T47D (cell line): ENCODE measurements around the gene CEP250.
"Not testable (repeated sequence)": the region's sequence is repeated elsewhere in the genome, so short reads cannot be mapped to it uniquely, and the experiment has no call there.

ENCODE experiments used
- DNase-seq, 2 experiments: peaks; one replicate each; pipeline versions ENCODE4 v3.0.0 to v3.0.0-alpha.2; 2011 to 2012; ENCODE audit warnings: low read depth in 1 of 2, low spot score in 1 of 2
- JUND ChIP-seq: IDR thresholded peaks from 2 replicates; pipeline ENCODE4 v1.6.1; 2012; ENCODE audit warnings: low read depth
- in situ Hi-C: cut with HindIII; loops from 2 replicates; pipeline ENCODE4 v1.10.0; 2016; ENCODE audit warnings: low sequenced_read_pairs, low pct_unique_long_range_greater_than_20kb

Gene CEP250

GRCh38 chr20:35525639-35526038 lies 70.2 kb downstream of the CEP250 start:
- no peak for DNase-seq
- no peak for TF ChIP-seq JUND
- in situ Hi-C loops = no loop called here

DNA sequence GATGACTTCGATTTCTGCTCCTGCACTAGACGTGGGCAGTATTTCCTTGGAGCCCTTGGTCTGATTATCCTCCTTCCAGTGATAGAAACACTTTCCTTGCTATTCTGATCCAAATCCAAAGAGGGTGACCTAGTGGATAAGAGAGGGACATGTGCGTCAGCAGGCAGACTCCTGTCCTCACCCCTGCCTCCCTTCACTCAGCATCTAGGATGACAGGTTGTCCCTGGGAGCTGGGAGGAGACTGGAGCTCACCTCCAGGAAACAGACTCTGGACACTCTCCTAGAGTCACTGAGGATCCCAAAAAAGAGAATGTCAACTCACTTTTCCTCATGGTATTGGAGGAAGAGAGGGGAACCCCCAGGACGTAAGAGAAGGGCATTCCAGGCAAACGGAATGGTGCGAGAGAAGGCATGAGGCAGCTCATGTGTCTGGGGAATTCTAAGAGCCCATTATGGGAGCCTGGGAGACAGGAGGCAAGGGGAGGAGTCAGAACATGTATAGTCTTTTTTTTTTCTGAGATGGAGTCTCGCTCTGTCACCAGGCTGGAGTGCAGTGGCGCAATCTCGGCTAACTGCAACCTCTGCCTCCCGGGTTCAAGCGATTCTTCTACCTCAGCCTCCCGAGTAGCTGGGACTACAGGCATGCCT lies 71.8 kb downstream of the CEP250 start:
- in situ Hi-C loops = no loop called here
- no peak for DNase-seq
- TF ChIP-seq JUND = no peak

DNA sequence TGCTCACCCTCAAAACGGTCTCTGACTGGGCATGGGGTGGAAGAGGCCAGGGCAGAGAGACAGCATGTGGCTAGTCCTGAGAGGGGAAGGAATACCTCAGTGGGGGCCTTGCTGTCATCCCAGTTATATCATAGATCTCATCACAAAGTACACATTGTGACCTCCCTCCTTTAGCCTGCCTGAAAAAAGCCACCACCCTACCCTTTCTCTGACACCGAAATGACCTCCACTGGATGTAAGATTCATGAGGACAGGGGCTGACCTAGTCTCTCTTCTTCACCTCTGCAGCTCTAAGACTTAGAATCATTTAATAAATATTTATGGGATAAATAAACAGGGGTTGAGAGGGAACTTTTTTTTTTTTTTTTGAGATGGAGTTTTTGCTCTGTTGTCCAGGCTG lies 74.2 kb downstream of the CEP250 start, which contains the start of gene C20orf173:
C20orf173 (minus strand) TSS at position 101 of the 400 bp plus-strand sequence. CDS start 279 bp downstream, outside the sequence.
- DNase-seq = no peak
- no peak for TF ChIP-seq JUND
- in situ Hi-C loops = no loop called here

DNA sequence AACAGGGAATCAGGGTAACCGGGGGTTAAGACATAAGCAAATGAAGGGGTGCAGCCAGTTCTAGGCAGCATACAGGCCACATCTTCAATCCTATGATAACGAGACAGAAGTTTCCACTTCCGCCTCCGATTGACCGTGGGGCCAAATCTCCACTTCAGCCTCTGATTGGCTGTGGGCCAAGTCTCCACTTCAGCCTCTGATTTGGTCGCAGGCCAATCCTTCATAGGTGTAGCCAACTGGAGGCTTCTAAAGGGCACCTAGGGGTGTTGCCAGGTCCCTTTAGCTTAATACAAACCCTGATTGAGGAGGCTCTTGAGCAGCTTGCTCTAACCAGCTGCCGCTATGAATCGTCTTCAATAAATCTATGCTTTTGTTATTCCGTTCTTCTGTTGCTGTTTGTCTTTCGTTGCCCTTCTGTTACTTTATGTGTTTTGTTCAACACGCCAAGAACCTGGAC lies 84.4 kb downstream of the CEP250 start:
- in situ Hi-C loops = no loop called here
- no peak for DNase-seq
- no peak for TF ChIP-seq JUND

DNA sequence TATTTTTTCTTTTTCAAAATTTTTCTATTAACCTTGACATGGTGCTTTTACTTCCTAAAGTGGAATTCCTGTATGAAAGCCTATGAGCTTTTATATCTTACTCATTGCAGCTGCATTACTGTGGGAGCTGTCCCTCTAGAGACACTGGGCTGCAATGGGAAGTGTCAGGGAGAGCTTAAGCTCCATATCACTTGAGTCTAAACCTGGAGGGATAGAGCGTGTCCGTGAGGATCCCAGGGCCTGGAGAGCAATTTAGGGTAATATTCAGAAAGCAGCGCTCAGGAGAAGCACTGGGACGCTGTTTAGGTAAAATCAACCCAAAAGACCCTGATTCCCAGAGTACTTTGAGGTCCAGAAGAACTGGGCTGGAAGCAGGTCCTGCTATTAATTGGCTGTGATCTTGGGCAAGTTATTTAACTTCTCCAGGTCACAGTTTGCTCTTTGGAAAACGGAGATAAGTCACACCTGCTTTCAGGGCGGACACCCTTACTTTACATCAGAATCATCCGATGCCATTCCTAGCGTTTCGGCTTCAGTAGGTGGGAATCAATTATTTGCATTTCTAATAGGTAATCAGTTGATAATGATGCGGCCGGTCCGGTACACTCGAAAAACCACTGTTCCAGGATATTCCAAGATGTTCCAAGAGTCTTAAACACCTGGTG lies 85.9 kb downstream of the CEP250 start:
- DNase-seq = no peak
- in situ Hi-C loops = no loop called here

DNA sequence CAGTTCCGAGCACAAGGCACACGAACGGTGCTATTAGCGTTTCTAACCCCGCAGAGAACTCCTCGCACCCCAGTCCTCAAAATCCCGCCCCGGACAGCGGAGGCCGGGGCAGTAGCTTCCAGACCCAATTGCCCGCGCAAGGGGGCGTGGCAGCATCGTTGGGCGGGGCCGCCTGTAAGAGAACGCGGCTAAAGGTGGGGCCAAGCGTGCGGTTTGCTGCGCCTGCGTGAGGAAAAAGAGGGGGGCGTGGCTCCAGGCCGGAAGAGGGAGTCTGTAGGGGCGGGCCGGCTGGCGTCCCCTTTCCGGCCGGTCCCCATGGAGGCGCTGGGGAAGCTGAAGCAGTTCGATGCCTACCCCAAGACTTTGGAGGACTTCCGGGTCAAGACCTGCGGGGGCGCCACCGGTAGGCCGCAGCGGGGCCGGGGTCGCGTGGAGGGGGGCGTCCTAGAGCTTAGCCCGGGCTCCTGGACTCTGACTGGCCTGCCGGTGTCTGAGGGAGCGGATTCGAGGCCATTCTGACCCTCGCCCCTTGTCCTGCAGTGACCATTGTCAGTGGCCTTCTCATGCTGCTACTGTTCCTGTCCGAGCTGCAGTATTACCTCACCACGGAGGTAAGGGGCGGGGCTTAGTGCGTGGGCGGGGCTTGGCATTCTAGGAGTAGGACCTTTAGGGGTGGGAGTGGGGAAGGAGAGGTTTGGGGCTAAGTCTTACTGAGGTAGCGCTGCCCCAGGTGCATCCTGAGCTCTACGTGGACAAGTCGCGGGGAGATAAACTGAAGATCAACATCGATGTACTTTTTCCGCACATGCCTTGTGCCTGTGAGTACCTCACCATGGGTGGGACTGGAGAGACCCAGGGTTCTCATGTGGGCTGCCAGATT lies 86.6 kb downstream of the CEP250 start, which contains the start of gene ERGIC3:
ERGIC3 (plus strand) TSS at position 296 of the 880 bp plus-strand sequence; CDS start at position 316, 20 bp downstream.
- in situ Hi-C loops = no loop called here
- peak; percentile 89 to 98 for DNase-seq
- no peak for TF ChIP-seq JUND

More for the DNA sequence above, 85.9 kb downstream of the CEP250 start:
- no peak for TF ChIP-seq JUND

GRCh38 chr20:35542990-35543389 lies 87.6 kb downstream of the CEP250 start:
- TF ChIP-seq JUND = no peak
- in situ Hi-C loops = no loop called here
- DNase-seq = no peak

GRCh38 chr20:35544436-35544835 lies 89.0 kb downstream of the CEP250 start:
- DNase-seq = no peak
- no peak for TF ChIP-seq JUND
- in situ Hi-C loops = no loop called here

GRCh38 chr20:35544941-35545340 lies 89.5 kb downstream of the CEP250 start:
- DNase-seq, in situ Hi-C loops: not testable (repeated sequence)

DNA sequence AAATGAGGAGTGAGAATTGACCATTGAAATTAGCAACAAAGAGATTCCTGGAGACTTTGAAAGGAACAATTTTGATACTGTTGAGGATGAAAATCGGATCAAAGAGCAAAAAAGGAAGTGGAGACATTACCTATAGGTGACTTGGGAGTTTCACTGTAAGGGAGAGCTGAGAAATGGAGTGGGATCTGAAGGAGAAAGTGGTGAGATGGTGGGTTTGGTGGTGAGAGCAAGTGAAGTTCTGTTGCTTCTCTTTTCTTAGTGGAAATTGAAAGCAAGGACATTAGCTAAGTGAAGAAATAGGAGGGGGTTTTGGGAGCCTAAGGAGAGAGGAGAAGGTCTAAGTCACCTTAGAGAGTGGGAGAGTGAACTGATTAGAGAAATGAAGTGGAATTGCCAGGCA lies 90.7 kb downstream of the CEP250 start:
- in situ Hi-C loops = no loop called here
- no peak for TF ChIP-seq JUND
- DNase-seq = no peak

DNA sequence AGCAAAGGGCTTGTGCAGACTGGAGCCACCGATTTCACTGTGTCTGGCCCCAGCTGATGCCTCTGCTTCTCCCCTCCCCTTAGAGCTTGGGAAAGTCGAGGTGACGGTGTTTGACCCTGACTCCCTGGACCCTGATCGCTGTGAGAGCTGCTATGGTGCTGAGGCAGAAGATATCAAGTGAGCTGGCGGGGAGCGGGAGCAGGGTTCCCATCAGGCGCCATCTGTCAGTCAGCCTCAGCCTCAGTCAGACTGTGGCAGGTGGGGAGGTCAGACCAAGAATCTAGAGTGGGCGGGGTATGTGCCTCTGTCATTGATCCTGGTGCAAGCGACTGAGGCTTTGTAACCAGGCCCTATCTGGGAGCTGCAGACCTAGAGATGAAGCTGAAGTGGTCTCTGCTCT lies 91.9 kb downstream of the CEP250 start:
- DNase-seq = no peak
- in situ Hi-C loops = no loop called here
- TF ChIP-seq JUND = no peak

GRCh38 chr20:35551503-35551902 lies 96.1 kb downstream of the CEP250 start:
- no peak for DNase-seq
- in situ Hi-C loops = no loop called here
- TF ChIP-seq JUND = no peak

DNA sequence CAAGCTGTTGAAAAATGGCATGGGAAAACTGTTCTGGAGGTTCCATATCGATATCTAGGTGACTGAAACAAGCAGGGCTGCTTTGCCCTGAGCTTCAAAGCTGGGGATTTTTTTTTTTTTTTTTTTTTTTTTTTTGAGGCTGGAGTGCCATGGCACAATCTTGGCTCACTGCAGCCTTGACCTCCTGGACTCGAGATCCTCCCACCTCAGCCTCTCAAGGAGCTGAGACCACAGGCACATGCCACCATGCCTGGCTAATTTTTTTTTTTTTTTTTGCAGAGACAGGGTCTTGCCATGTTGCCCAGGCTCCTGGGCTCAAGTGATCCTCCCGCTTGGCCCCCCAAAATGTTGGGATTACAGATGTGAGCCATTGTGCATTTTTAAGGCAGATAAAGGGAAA lies 97.5 kb downstream of the CEP250 start:
- TF ChIP-seq JUND = no peak
- no peak for DNase-seq
- in situ Hi-C loops = no loop called here

DNA sequence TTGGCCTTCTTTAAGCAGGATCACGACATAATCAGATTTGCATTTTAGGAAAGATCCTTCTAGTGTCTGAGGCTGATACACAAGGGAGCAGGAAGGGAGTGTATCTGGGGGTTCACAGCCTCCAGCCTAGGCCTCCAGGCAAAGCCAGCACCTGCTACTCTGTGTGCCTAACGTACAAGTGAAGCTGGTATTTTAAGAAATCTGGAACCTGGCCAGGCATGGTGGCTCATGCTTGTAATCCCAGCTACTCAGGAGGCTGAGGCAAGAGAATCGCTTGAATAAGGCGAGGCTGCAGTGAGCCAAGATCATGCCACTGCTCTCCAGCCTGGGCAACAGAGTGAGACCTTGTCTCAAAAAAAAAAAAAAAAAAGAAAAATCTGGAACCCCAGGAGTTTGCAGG lies 100.1 kb downstream of the CEP250 start:
- in situ Hi-C loops = not testable (repeated sequence)

More for the DNA sequence above, 100.1 kb downstream of the CEP250 start:
- not testable (repeated sequence) for DNase-seq
